GM19043 (cell line): Measurements from ENCODE around the gene EPHB1.

Experiments
- ATAC-seq: cut with Tn5 transposase; IDR thresholded peaks from one replicate; pipeline ENCODE4 v1.9.1; 2021; ENCODE audit warnings: low read depth; ENCODE audit not compliant: unreplicated experiment

EPHB1 gene

DNA sequence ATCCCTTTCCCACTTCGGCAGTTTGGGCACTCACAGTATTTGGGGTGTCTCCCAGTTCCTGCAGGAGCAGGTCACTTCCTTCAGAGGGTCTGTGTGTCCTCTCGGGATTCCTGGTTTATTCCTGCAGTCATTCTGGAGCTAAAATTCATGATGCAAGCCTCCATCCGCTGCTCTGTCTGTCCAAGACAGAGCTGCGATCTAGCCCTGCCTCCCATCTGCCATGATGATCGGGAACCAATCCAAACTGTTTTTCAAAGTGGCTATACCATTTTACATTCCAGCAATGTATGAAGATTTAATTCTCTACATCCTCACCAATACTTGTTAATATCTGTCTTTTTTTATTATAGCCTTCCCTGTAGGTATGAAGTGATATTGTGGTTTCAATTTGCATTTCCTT is 273.0 kb downstream of the EPHB1 start:
- ATAC-seq = no peak

DNA sequence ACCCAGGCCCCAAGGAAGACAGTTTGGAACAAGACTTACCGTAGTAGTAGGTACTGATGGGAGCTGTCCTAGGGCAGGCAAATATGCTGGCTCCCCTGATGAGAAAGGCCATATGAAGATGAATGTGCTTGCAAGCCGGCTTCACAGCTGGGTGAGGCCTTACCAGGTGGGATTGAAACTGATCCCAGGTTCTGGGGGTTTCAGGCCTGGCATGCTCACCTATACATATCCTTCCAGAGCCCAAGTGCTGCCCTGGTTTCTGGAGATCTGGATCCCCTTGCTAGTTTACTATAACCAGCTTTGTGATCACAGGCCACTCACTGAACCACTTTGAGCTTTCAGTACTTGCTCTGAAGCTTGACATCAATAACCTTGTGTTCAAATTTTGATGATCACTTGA is 274.3 kb downstream of the EPHB1 start:
- no peak for ATAC-seq

DNA sequence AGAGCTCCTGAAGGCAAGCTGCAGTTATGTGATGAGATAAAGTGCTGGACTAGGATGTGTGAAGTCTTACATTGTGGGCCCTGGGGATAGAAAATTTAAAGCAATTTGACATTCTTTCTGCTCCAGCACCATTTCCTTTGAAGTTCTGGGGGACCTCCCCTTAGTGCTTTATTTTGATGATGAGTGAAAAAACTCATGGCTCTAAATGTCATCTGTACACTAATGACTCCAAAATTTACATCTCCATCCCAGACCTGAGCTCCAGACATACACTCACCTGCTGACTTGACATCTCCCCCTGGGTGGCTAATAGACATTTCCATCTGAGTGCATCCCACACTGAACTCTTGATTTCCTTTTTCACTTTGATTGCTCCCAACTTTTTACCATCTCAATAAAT is 276.4 kb downstream of the EPHB1 start:
- no peak for ATAC-seq

DNA sequence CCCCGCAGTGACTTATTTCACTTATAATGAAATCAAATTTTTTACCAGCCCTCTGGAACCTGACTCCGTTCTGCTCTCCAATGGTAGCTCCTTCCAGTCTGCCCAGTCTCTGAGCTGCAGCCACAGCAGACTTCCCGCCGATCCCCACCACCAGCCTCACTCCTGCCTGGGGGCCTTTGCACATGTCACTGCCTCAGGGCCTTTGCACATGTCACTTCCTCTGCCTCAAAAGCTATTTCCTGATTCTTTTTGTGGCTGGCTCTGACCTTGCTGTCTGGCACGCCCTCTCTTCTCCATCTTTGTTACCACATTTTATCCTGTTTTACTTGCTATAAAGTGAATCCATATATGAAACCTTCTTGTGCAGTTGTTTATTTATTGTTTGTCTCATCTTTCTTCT is 277.4 kb downstream of the EPHB1 start:
- ATAC-seq = no peak

DNA sequence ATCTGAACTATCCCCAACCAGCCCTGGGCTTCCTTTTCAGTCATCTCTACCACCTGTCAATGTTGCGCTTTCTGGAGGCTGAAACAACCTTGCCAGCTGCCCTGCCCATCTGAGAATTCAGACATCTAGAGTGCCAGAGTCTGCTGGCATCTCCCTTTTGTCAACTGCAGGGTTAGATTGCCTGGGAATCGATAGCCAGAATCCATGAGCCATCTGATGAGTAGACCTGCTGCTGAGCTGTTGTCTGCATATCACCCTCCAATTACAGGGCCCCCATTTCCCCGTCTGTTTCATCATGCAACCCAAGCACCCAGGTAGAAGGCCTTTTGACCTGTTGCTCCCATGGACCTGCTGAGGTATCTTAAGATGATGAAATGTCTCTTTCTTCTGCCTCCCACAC is 280.1 kb downstream of the EPHB1 start:
- ATAC-seq = no peak

DNA sequence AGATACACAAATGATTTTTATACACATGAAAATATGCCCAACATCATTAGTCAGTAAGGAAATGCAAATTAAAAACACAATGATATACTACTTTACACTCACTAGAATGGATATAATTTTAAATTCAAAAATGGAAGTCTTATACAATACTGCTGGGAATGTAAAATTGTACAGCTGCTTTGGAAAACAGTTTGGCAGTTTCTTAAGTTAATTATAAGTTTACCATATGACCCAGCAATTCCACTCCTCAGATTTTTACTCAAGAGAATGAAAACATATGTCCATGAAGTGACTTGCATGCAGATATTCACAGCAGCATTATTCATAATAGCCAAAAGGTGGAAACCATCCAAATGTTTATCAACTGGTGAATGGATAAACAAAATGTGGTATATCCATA is 281.3 kb downstream of the EPHB1 start:
- no peak for ATAC-seq

DNA sequence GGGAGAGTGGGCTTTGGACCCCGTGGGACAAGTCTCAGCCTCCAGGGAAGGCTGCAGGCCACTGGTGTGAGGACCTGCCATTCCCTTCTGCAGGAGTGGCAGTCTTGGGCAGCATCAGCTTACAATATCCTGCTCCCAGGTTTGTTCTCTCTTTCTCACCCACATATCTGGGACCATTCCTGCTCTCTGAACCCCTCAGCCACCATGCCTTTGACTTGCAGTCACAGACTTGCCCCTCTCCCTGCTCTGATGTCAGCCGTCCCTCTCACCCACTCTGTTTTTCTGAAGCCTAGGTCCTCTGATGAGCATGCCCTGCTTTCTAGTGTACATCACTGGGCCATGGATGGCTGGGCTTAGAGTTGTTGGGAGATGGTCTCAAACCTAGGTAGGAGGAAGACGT is 282.1 kb downstream of the EPHB1 start:
- ATAC-seq = no peak

DNA sequence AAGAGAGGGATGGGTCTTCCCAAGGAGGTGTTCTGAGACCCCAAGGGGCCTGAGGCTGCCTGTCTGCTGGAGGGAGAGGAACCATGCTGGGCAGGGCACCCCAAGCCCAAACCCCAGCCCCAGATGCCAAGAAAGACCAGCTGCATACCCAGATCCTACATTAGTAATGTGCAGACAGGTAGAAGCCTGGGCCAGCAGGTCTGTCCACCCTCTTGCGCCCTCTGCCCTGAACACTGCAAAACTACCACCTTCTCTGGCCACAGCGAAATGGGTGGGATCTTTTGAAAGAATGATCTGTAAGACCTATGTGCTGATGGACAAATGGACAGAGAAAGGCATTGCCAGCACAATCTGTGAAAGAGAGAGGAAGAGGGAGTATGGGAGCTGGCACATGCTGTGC is 283.2 kb downstream of the EPHB1 start:
- ATAC-seq = no peak

DNA sequence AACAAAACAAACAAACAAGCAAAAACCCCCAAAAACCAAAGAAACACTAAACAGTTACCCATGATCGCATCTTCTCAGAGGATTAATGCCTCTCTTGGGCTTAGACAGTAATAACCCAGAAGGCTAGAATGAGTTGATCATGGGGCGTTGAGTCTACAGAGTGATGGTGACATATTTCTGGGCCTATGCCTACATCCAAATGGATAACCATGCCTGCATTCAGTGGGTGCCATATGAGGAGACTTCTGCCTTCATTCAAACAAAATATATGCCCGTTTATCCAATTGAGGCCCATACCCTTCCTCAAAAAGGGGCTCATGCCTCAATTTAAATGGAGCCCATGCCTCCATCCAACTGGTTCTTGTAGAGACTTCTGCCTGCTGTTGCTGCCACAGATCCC is 284.0 kb downstream of the EPHB1 start:
- no peak for ATAC-seq

DNA sequence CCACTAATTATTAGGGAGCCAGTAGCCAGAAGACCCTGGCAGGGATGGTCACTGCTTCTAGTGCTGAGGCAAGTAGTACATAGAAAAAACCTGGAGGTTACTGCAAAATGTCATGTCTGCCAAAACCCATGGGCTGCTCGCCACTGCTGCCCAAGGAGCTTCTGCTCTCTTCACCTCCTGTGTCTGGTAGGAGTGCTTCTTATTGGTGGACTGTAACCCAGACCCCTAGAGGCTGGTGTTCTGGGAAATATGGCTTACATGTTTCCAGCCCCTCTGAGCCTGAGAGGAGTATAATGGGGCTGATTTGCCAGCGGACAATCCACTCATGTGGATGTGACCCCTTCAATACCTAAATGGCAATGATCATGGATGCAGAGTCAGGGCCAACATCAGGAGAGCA is 286.4 kb downstream of the EPHB1 start:
- no peak for ATAC-seq

DNA sequence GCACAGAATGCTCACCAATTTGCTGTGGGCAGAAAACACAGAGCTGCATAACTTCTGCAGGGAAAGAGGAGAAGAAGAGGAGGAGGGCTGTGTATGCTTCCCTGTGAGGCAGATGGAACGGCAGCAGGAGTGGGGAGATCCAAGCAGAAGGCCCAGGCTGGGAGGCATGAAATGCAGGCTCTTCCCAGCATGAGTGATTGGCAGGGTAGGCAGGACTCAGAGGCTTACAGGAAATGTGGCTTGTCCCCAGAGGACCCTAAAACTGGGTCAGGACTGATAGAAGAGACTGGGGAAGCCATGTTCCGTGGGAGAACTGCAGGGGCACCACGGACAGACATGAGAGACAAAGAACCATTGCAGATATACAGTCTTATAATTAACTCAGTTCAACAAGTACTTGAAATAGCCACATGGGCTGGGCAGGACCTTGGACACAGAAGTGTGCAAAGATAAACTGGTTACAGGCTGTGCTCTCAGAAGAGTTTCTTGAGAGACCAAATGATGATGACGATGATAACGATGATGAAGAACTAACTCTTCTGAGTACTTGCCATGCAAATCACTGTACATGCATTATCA is 286.9 kb downstream of the EPHB1 start:
- no peak for ATAC-seq

DNA sequence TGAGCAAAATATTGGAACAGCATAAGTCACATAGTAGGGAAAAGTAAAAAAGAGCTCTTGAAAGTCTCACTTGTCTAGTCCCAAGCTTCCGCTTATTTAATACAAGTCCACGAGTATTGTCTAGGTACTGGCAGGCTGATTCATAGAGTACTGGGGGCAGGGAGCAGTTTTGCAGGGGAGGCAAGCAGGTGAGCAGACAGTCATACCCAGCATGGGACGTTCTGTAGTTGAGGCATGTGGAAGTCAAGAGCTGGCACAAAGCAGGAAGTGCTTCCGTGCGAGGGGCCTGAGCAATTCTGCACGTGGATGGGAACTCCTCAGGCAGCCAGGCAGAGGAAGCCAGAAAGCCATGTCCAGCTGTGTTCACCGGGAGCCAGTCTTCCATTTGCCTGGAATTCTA is 287.6 kb downstream of the EPHB1 start:
- ATAC-seq = no peak

DNA sequence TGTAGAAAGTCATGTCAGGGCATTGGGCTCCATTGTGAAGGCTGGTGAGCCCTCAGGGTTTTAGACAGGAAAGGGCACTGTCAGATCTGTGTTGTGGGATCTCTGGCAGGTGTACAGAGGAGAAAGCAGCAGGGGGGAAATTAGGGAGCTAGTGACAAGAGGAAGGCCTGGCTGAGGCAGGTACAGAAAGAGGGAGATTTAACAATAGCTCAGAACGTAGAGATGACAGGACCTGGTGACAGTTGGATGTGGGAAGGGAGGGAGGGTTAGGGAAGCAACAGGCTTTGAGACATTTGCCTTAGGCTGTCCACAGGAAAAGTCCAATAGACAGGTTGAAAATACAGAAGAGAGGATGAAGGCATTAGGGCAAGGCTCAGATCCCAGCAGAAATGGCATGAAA is 288.1 kb downstream of the EPHB1 start:
- ATAC-seq = no peak

DNA sequence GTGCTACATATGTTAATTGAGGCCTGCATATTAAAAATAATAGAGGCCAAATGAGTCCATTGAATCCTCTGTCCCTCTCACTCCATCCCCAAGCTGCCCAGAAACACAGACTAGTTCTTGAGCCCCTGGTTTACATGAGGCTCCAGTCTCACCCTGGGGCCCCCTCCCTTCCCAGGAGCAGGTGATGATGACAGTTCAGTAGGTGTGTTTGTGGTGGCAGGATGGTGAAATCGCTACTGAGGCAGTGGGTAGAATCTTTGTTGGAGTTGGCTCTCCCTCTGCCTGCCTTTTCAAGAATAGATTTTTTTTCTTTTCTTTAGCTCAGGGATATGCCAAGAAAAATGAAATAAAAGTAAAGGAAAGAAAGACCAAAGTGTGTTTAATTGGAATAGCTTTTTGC is 288.7 kb downstream of the EPHB1 start:
- ATAC-seq = no peak

DNA sequence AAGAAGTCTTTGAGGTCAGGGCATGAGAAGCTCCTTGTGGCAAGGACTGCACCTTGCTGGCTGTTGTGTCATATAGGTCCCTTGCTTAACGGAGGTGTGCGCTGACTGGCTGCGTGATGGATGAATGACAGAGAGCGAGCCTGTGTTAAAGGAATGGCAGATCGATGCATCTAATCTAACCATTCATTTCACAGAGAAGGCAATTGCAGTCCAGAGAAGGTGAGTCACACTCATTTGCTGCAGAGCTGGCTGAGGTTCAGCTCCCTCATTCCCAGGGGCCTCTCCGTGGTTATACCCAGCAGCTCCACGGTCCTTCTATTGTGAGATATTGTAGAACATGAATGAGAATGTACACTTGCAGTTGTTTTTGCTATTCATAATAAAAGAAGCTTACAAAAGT is 289.3 kb downstream of the EPHB1 start:
- ATAC-seq = no peak

DNA sequence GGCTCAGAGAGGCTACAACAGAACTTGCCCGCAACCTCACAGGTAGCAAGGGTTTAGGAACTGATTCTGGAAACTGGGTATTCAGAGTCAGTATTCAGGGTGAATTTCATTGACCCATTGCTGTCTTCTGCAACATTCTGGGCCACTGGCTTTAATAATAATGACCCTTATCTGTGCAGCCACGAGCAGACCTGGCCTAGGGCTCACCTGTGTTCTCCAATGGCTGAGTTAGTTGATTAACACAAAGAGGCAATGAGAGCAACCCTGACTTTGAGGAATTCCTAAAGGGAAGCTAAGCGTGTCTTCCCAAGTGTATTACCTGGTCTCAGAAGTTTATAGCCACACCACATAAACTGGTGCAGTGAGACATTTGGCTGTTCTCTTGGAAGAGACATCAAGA is 289.9 kb downstream of the EPHB1 start:
- no peak for ATAC-seq

DNA sequence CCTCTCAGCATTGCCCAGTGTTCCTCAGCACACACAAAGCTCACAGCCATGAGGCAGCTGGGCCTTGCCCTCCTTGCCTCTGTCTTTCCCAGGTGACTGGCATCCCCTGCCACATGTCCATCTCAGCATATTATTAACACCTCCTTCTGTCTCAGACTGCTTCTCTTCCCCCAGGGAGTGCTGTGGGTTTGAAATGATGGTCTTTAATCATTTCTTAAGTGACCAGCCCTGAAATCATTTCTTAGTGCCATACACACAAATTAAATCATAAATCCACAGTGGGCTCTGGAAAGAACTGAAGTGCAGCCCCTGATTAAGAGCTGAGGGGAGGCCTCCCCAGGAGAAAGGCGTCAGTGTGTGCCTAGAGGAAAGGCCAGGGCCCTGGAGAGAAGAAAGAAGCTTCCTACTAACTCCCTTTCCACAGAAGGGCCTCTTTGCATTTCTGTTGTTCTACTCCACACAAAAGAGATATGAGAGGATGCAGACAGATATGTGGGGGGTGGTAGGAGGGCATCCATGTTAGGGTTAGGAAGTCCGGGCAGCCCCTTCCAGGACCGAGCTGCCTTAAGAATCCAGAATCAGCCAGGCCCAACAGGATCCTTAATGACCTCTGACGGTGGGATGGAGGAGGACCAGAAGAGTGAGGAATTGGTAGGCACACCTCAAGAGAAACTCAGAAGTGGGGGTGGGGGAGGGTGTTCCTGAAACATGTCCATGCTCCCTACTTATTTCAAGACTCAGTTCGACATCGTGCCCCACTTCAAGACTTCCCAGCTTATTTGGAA is 290.8 kb downstream of the EPHB1 start:
- no peak for ATAC-seq

DNA sequence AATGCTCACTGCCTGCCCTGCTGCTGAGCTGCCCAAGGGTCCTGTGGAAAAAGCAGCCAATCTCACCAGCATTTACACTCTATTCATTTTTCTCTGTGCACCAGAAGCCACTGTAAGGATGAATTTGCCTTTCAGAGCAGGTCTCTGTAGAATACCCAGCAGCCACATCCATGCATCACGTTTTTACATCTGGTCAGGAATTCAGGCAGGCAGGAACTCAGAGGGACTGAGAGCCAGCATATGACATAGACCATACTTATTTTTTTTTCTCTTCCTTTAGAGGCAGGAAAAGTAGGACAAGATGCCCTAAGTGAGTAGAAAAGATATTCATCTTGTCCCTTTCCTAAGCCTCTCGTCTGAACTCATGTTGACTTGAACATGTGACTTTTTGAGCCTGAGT is 292.7 kb downstream of the EPHB1 start:
- no peak for ATAC-seq

DNA sequence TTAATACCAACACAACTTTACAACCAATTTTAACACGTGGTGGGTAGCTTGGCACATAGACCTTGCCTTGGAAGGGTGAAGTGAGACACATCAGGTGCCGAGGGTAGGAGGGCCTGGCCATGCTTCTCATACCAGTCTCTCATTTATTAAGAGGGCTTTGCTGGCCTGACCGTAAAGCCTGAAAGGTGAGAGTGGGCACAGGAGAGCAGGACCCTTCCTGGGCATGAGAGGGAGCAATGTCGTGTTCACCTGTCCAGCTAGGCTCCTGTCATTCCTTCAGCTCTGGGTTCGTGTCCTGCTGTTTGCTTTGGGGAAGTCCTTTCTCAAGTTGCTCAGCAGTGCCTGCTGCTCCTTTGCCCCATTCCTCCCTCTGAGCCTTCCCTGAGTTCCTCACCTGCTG is 294.4 kb downstream of the EPHB1 start:
- ATAC-seq = no peak

DNA sequence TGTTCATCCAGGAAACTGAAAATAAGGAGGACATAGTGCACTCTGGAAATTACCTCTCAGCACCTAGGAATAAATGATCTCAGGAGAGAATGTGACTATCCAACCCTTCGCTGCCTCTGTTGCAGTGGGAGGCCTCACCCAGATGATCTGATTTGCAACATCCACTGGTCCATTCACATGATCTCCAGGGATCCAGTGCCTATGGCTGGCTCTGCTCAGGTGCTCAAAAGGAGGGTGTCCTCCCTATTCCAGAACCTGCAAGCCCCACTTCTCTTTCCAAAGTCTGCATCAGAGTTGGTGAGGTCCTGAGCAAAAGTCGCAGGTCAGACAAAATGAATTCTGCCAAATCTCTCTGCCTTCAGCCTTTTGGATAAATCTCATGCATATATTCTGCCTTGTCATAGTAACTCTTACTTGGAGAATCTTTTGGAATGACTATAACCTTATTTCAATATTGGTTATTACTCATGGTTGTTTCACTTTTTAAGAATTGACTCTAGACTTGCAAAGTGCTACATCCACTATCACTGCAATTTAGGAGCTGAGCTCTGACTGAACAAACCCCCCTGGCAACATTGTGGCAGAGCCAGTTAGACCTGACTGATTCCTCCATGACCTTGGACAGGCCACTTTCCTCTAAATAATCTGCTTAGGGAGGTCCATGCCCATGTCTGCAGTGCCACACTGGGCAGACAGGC is 295.1 kb downstream of the EPHB1 start:
- ATAC-seq = no peak

DNA sequence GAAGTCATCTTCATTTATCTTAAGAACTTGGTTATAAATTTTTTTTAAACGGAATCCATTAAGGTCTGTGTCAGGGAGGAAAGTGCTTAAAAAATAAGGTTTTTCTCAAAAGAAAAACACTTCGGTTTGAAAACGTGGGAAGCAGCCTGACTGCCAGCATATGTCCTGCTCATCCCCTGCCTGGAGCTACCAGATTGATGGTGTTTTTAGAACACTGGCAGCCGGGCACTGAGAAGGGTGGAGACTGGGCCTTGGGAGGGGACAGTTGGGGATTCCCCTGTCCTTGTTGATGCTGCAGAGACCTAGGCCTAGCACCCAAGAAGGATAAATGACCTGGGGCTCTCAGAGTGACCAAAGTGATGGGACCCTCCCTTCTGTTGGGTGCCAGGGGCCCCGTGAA is 296.9 kb downstream of the EPHB1 start:
- ATAC-seq = no peak

DNA sequence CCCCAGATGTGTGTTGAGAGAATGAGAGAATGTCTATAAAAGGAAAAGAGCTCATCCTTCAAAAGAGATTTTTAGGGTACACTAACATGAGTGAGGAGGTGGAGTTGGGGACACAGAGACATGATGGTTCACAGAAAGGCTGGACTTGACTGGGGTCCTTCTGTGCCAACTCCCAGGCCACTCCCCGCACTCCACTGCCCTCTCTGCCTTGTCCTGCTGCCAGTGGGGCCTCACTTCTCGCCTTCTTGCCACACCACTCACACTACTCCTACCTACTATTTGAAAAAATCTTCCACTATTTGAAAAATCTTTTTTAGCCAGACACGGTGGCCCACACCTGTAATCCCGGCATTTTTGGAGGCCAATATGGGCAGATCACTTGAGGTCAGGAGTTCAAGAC is 298.1 kb downstream of the EPHB1 start:
- no peak for ATAC-seq
